ENCODE measurements around the gene B4GAT1. TPM values are rescaled to one million over a fixed set of nuclear protein-coding genes. Genes with fewer than 3 reads are reported as not detected.

Gene B4GAT1
- polyA plus RNA-seq, 1 of the 3 experiments (the other 2 are of a cell fraction) = 26.4 TPM

DNA sequence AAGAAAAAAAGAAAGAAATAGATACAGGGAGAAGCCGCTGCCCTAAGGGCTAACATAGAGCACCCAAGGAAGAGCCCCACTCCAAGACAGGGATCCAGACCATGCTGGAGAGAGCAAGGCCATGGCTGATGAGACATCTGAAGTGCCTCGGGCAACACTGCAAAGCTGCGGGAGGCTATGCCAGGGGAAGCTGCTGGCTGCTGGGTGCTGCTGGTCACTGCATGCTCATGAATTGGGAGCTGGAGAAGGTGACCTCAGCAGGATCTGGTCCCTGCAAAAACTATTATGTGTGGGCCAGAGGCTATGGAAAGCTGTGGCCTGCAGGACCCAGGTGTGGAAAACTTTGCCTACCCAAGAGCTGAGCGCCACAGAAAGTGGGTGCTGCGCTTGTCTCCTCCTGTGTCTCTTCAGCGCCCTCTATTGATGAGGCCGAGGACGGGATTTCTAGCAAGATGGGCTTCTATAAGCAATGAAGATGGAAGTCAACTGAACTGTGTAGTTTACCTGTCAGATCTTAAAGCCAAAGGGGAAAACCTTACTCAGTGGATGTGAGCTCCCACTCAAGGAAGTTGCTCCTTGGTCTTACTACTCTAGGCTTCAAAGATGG is 41.5 kb upstream of the B4GAT1 start:
- Histone ChIP-seq H3K36me3 (replicated peaks in 1 of 2; ENCODE audit: control insufficient read depth in 1 of 2, insufficient read depth in 2 of 2, low read length in 1 of 2) (no peaks in the 10 kb centered on the region), H3K4me1 (ENCODE audit: control insufficient read depth in 1 of 2, insufficient read depth in 2 of 2, low read depth in 1 of 2, low read length in 1 of 2) (no peaks in the 10 kb centered on the region; a peak in 1 of 4 replicates), H3K9me2 (no peaks in the 10 kb centered on the region), H3K9ac (no peak overlapping the region), H2AFZ (ENCODE audit: low read depth) (no peak overlapping the region), H3K9me3 (no peaks in the 10 kb centered on the region), H3K27me3 (ENCODE audit: insufficient read depth) (peaks cover 32% of the 10 kb centered on the region; the same call in 1 of the 2 replicates), H3K4me3 (ENCODE audit: low read depth in 2 of 2, low read length in 1 of 2) (no peak overlapping the region), H3K4me2 (no peak overlapping the region), H4K20me1 (ENCODE audit: insufficient read depth) (no peaks in the 10 kb centered on the region), H3K79me2 (ENCODE audit: insufficient read depth) (no peaks in the 10 kb centered on the region), H3F3A (replicated peaks; ENCODE audit: insufficient read depth) (peaks cover 3% of the 10 kb centered on the region), H3K27ac (ENCODE audit: low read depth in 2 of 2, low read length in 1 of 2) (no peak overlapping the region)
- WGBS (ENCODE audit: low lambda C conversion rate) = 17% methylated on average over 7 of the region's 8 CpGs
- peak; percentile 60 for DNase-seq
- CTCF ChIA-PET = interaction anchor here (0.6 to 3.8 kb wide), 41 partner anchors 10 to 274 kb away, joined by 3 to 55 read pairs (median 5); partner anchors contain the start of genes B4GAT1, BRMS1, CD248 and MRPL11
- TF ChIP-seq FOXJ3 (CRISPR knock-in tag; IDR thresholded peaks at IDR 0.05) = no peak
- peak; percentile 38 for TF ChIP-seq SMC3 (IDR thresholded peaks at IDR 0.05; ENCODE audit: low read depth, low read length)
- TF ChIP-seq, protein P1, sequence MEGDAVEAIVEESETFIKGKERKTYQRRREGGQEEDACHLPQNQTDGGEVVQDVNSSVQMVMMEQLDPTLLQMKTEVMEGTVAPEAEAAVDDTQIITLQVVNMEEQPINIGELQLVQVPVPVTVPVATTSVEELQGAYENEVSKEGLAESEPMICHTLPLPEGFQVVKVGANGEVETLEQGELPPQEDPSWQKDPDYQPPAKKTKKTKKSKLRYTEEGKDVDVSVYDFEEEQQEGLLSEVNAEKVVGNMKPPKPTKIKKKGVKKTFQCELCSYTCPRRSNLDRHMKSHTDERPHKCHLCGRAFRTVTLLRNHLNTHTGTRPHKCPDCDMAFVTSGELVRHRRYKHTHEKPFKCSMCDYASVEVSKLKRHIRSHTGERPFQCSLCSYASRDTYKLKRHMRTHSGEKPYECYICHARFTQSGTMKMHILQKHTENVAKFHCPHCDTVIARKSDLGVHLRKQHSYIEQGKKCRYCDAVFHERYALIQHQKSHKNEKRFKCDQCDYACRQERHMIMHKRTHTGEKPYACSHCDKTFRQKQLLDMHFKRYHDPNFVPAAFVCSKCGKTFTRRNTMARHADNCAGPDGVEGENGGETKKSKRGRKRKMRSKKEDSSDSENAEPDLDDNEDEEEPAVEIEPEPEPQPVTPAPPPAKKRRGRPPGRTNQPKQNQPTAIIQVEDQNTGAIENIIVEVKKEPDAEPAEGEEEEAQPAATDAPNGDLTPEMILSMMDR (IDR thresholded peaks at IDR 0.05) = peak; percentile 75
- TF ChIP-seq RAD21 (IDR thresholded peaks at IDR 0.05; ENCODE audit: low read length) = peak; percentile 65
- POLR2A ChIA-PET = interaction anchor here (0.6 kb wide), 1 partner anchor 13 kb away, joined by 3 read pairs; no protein-coding TSS in a partner anchor

GRCh38 chr11:66386171-66387069 is 39.0 kb upstream of the B4GAT1 start:
- no peaks in the 10 kb centered on the region for H3K79me2 ChIP-seq (ENCODE audit: insufficient read depth)
- H3K9ac ChIP-seq = no peak overlapping the region
- ChIA-PET CTCF (interaction anchor here (0.7 to 3.7 kb wide), 44 partner anchors 9 to 448 kb away, joined by 3 to 47 read pairs (median 6); partner anchors contain the start of genes B4GAT1, BRMS1, DPP3 and MRPL11), POLR2A (interaction anchor here (0.5 to 1.0 kb wide), 2 partner anchors 74 to 425 kb away, joined by 3 read pairs; partner anchors contain the start of gene SART1)
- H3K9me2 ChIP-seq = no peaks in the 10 kb centered on the region
- TF ChIP-seq, protein P2, sequence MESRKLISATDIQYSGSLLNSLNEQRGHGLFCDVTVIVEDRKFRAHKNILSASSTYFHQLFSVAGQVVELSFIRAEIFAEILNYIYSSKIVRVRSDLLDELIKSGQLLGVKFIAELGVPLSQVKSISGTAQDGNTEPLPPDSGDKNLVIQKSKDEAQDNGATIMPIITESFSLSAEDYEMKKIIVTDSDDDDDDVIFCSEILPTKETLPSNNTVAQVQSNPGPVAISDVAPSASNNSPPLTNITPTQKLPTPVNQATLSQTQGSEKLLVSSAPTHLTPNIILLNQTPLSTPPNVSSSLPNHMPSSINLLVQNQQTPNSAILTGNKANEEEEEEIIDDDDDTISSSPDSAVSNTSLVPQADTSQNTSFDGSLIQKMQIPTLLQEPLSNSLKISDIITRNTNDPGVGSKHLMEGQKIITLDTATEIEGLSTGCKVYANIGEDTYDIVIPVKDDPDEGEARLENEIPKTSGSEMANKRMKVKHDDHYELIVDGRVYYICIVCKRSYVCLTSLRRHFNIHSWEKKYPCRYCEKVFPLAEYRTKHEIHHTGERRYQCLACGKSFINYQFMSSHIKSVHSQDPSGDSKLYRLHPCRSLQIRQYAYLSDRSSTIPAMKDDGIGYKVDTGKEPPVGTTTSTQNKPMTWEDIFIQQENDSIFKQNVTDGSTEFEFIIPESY (IDR thresholded peaks at IDR 0.05; ENCODE audit: borderline replicate concordance, low read depth) = no peak
- TF ChIP-seq RFX5 (IDR thresholded peaks at IDR 0.05; ENCODE audit: low read length) (0 out of 2 replicates have a peak, but pooled peaks have one; percentile 37), RAD21 (IDR thresholded peaks at IDR 0.05; ENCODE audit: low read length) (peak; percentile 70), RCOR1 (IDR thresholded peaks at IDR 0.05; ENCODE audit: low read length) (no peak), ELF1 (IDR thresholded peaks at IDR 0.05) (no peak), JUND (IDR thresholded peaks at IDR 0.05) (no peak), YY1 (IDR thresholded peaks at IDR 0.05; ENCODE audit: low read depth) (no peak), FOXJ3 (CRISPR knock-in tag; IDR thresholded peaks at IDR 0.05) (no peak), MXI1 (IDR thresholded peaks at IDR 0.05; ENCODE audit: low read depth, low read length) (no peak), SMC3 (IDR thresholded peaks at IDR 0.05; ENCODE audit: low read depth, low read length) (peak; percentile 36; the same call in 1 of the 2 replicates), EZH2phosphoT487 (IDR thresholded peaks at IDR 0.05; ENCODE audit: borderline replicate concordance, low read depth) (no peak), SIN3A (IDR thresholded peaks at IDR 0.05; ENCODE audit: borderline replicate concordance, low read depth, low read length) (no peak)
- TF ChIP-seq, protein P1 (IDR thresholded peaks at IDR 0.05) = peak; percentile 96
- peak; percentile 71 for DNase-seq
- peak overlapping the region; percentile 23 to 60 for H3K4me3 ChIP-seq (ENCODE audit: low read depth in 2 of 2, low read length in 1 of 2)
- 11% methylated on average over 20 of the region's 20 CpGs for WGBS (ENCODE audit: low lambda C conversion rate)
- H3K27ac ChIP-seq (ENCODE audit: low read depth in 2 of 2, low read length in 1 of 2) = no peak overlapping the region
- H3K4me2 ChIP-seq = peak overlapping the region; percentile 49
- peaks cover 13% of the 10 kb centered on the region; the same call in 1 of the 2 replicates for H3K27me3 ChIP-seq (ENCODE audit: insufficient read depth)
- H4K20me1 ChIP-seq (ENCODE audit: insufficient read depth) = no peaks in the 10 kb centered on the region
- H3K4me1 ChIP-seq (ENCODE audit: control insufficient read depth in 1 of 2, insufficient read depth in 2 of 2, low read depth in 1 of 2, low read length in 1 of 2) = no peaks in the 10 kb centered on the region; a peak in 1 of 4 replicates
- H3F3A ChIP-seq (replicated peaks; ENCODE audit: insufficient read depth) = no peaks in the 10 kb centered on the region
- H2AFZ ChIP-seq (ENCODE audit: low read depth) = peak overlapping the region; percentile 80
- no peaks in the 10 kb centered on the region for H3K36me3 ChIP-seq (replicated peaks in 1 of 2; ENCODE audit: control insufficient read depth in 1 of 2, insufficient read depth in 2 of 2, low read length in 1 of 2)
- H3K9me3 ChIP-seq = no peaks in the 10 kb centered on the region

Measured in SK-N-SH (cell line).